NCI-H1694 (cell line): ENCODE data around the gene PDGFC.

Experiments used
- DNase-seq: peaks from one replicate; lab custom pipeline; 2025; lab: John Stamatoyannopoulos, UW

PDGFC gene

DNA sequence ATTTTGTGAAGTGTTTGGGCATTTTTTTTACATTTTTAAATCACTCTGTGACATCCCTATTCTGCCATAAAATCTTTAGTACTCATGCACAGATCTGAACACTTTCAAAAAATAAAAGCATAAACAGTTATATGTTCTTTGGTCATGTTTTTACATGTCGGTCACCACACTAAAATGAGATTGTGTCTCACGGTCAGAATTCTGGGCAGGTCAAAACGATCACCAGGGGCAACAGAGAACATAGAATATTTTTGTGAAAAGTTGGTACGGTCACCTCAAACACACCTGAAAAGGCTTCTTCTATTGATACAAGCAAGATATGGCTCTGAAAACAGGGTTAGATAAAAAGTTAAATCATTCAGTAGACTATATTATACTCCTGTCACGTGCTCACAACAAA, 189.1 kb downstream of the PDGFC start:
- no peak for DNase-seq

DNA sequence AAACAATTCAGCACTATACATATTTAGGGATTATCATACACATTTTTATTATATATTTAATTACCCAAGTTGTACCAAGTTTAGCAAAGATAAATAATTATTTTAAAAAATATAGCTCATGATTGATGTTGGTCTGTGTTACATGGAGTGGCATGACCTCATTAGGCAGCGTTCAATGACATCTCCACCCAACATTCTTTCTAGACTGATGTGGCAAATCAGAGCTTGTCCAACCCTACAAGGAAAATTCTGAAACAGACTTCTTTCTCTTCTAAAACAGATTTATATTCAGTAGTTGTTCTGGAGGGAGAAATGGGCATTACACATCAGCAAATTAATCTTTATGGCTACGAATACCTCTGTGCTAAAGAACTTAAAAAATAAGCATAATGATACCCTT, 189.7 kb downstream of the PDGFC start:
- no peak for DNase-seq

DNA sequence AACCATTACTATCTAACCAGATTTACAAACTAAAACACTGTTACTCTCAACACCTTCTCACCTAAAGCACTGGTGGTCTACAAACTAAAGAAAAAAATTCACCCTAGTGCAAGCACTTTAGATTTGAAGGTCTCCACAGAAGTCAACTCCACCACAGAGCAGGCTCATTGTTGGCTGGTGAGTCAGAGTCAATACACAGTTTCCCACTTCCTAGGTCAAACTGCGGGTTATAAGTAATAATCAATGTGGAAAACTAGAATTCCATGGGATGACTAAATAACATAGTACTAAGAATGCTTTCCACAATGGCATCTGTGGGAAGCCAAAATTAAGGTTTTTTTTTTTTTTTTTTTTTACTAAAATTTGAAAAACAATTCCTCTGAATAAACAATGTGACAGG, 191.8 kb downstream of the PDGFC start:
- DNase-seq = no peak

DNA sequence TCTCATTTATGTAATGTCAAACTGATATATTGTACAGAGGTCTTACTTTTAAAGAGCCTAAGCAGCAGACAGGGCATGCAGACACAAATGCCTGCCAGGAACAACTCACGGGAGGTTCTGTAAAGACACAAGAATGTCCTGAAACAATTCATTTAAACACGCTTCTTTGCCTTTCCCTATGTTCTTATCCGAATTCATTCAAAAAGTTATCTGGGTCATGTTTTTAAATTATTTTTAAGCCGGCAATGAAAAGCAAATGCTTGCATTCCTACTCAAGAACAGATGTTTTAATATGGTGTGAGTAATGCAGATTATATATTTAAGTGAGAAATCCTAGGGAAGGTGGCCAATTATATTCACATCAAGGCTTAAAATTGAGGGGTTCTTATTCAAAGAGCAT, 192.6 kb downstream of the PDGFC start:
- no peak for DNase-seq

DNA sequence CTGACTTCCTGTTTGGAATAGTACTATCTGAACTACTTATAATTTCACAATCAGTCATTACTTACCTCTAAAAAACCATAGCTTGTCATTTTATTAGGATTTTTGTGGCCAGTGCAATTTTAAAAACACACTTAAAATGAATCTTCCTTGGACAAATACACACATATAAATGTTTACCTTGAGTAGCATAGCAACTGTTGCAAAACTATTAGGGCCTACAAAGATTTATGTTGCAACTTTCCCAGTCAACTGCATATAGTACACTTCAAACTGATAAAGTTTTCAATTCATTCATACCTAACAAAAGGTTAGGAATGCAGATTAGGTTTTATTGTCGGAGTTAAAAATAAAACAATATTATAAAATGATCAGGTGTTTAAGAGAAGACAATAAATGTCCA, 193.0 kb downstream of the PDGFC start:
- DNase-seq = no peak

DNA sequence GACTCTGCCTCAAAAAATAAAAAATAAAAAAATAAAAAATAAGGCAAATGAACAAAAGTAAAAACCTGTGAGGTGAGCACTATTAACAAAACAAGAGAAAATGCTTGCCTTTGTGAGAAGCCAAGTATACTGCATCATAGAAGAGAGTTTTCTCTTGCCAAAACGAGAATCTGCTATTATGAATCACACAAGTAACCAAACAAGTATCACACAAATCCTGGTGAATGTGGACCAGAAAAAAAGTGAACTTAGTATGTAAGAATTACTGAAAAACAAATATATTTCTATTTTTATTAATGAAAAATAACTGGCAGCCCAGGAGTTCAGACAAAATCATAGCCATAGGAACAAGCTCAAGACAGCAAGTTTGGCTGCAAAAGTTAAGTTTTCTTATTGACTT, 193.5 kb downstream of the PDGFC start:
- no peak for DNase-seq

DNA sequence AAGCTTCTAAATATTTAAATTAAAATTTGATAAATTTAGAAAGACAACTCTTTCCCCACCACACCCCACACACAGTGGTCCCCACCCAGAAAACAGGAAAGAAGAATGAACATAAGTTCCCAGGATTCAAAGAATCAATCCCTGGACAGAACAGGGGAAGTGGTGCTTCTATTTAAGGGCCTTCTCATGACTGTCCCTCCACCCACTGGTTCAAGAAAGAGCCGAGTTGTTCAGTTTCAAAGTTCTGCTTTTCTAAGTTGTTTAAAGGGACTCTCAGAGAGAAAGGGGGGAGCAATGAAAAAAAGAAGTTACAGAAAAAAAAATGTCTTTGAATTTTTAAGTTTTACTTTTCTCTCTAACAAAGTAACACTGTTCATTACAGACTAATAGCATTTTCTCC, 195.8 kb downstream of the PDGFC start:
- DNase-seq = no peak

DNA sequence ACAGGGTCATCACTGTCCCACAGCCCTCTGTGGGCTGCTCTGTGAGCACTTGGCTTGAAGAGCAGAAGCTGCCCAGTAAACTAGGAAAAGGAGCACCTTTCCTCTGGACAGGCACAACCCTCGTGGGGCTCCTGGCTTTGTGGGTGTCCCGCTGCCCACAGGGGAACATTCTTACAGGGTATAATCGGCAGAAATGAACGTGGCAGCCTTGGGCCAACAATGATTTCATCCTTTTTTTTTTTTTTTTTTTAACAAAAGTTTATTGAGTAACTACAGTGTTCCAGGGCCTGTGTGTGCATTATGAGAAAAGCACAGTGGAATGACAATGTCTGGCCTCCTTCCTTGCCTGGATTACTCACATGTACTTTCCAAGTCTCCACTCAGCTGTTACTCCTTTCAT, 197.2 kb downstream of the PDGFC start:
- DNase-seq = no peak

DNA sequence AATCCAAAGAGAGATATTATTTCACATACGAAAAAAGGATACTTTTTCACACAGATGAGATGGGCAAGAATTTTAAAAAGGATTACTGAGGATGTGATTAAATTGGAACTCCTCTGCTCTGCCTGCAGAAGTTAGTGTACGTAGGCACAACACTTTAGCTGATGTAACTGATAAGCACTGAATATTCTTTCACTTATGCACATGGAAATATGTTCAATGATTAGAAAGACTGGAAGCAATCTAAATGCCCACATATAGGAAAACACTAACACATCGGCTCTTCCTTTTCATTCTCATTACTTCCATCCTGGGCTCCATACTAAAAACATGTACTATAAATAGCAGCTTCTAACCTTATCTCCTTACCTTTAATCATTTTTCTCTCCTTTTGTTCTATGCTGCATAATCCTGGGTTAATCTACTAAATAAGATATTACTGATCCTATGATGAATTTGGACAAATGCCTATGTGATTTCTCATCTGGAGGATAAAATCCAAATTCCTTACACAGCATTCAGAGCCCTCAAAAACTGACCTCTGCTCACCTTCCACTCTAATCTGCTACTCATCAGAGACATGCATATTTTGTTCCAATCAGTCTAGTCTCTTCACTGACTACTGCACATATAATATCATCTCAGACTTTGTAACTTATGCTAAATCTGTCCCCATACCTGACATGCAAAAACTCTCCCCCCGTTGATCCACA, 197.8 kb downstream of the PDGFC start:
- no peak for DNase-seq

DNA sequence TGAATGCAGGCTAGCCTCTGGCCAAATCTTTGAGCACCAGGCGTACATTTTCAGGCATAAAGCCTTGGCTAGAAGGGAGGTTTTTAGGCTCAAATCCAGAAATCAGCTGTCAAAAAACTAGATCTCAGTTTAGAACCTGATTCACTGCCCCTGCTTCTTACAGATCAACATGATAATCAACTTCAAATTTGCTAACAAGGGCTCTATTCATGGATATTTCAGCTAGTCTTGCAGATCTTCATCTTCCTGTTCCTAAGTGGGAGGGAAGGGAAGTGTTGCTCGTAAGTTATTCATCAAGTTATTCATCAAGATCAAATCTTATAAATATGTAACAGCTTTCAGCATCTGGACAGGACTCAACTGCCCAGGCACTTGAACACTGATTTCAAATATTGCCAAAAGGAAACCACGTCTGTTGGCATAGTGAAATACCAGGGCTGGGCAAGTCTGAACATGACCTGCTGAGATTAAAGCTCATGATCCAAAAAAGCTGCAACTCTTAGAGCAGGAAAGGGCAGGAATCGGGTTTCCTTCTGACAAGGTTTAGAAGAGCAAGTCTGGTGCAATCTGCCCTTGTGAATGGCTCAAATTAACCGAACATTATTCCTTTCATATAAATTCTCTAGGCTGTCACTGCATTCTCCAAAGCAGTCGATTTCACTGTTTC, 200.3 kb downstream of the PDGFC start:
- peak; percentile 69 for DNase-seq

DNA sequence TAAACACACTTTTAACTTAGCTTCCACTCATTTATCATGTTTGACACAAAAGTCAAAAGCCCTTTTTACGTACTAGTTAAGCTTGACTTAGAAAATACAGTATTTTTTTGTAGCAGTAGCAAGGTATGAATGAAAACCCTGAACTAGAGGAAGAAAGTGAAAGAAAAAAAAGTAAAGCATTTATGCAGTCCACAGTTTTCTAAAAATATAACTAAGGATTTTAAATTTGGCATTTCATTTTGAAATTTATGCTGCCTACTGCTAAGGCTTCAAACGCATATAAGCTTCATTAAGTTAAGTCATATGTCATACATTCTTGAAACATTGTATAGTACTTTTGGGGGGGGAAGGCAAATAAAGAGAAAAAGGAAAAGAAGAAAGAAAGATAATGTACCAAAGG, 201.5 kb downstream of the PDGFC start:
- DNase-seq = no peak

DNA sequence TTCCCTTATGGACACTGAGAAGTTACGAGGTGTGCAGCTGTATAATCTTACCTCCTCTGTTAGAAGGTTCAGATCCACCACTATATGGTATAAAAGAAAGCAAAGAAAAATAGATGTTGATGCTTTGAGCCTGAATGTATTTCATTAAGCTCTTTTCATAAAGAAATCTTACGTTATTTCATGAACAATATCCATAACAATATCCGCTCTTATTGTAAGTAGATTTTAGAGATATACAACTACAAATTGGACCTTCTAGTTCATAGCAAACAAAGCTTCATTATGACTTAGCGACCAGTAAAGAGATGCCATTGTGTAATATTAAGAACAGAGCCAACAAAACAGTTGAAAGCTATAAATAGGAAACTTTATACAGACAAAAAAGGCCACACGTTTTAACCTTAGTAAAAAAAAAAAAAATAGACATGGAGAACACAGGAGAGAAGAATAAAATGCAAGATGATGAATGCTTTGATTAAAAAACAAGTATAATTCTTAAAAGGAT, 203.6 kb downstream of the PDGFC start:
- no peak for DNase-seq

DNA sequence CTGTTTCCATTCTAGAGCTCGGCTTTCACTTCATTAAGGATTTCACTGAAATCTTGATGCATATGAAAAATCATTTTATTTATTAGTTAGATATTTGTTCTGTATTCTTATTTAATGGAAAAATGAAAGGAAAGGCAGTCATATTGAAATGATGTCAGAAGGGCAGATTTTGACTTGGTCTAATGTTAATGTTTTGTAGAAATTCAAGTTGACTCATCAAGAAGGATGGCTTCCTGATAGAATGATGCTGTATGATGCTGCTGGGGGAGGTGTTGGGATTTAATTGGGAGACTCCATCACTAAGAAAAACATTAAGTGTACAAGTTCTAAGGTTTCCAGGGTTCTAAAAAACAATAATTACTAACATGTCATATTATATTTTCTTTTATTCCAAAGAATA, 204.8 kb downstream of the PDGFC start:
- no peak for DNase-seq

DNA sequence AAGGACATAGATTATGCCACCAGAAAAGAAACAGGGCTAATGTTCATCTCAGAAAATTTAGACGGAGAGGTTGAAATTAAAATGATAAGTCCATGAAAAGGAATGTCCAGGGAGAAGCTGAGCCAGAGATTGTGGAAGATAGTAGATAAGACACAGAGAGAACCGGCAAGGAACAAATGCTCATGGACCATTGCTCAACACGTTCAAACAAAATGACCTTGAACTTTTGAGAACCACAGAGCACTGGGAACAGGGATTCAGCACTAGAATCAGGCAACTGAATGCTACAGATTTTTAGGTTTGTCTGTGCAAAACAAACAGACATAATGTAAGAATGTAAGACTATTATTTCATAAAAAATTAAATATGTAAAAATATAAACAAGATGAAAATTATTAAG, 206.3 kb downstream of the PDGFC start:
- no peak for DNase-seq

DNA sequence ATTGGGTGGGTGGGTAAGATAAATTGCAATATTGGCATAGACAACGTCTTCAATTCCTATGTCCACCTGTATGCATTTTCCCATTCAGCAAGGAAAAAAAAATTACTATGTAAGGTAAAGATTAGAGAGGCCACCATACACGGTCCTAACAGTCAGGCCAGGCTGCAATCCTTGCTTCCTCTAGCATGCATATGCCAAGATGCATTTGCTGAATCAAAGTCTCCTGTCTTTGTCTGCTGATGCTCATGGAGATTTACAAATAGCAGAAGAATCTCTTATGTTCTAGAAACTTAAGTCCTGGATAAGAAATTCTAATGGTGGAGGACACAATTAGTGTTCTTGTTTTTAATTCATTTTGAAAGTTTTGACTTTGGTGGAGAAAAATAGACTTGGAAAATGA, 206.8 kb downstream of the PDGFC start:
- no peak for DNase-seq

DNA sequence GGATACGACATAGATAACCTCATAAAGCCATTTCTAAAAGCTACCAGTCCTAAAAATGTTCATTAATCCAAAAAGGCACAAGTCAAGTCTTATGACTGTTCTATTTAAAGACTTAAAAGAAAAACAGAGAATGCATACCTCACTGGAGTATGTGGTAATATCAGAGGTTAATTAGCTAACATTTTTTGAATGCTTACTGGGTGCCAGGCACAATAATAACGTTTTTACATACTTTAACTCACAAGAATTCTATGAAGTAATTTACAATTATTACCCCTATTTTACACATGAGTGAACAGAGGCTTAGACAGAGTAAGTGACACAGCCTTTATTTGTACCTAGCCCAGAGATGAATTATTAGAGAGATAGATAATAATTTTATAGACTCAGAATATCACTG, 207.5 kb downstream of the PDGFC start:
- DNase-seq = no peak

DNA sequence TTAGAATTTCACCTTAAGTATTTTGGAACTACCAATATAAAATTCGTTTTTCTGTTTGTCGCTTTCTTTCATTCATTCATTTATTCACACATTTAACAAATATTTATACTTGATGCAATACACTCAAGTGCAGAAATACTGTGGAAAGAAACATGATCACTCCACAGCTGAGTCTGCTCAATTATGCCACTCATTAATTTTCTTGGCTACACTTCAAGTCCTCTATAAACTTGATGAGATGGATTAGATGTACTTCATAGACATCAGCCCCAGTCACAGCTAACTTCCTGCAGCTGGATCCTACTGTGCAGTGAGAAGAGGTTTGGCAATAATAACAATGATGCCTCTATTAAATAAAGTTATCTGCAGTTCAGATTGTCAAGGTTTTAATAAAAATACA, 208.1 kb downstream of the PDGFC start:
- DNase-seq = peak; percentile 43

DNA sequence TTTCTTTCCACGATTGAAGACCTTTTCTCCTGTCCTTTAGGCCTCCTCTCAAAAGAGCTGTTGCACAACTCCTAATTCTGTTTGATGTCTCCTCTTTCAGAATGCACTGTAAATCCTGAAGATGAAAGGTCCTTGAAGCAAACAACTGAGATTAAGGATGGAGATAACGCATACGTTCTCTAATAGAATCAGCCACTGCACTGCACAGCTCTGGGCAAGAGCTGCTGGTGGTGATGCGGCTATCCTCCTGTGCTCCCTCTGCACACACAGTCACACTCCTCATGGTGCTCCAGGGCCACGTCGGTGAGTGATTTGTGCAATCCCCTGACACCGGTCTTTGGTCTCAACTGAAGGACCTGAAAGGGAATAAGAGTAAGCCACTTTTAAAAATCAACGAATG, 208.7 kb downstream of the PDGFC start:
- no peak for DNase-seq

DNA sequence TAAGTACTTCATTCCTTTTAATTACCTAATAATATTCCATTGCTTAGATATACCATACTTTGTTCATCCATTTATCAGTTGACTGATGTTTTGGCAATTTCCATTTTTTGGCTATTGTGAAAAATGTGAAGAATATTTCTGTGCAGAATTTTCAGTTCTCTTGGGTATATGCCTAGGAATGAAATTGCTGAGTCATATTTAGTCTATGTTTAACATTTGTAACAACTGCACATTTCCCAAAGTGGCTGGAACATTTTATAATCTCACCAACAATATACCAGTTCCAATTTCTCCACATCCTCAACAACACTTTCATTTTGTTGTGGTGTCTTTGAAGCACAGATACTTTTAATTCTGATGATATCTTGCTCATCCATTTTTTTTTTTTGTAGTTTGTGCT, 215.5 kb downstream of the PDGFC start:
- no peak for DNase-seq

DNA sequence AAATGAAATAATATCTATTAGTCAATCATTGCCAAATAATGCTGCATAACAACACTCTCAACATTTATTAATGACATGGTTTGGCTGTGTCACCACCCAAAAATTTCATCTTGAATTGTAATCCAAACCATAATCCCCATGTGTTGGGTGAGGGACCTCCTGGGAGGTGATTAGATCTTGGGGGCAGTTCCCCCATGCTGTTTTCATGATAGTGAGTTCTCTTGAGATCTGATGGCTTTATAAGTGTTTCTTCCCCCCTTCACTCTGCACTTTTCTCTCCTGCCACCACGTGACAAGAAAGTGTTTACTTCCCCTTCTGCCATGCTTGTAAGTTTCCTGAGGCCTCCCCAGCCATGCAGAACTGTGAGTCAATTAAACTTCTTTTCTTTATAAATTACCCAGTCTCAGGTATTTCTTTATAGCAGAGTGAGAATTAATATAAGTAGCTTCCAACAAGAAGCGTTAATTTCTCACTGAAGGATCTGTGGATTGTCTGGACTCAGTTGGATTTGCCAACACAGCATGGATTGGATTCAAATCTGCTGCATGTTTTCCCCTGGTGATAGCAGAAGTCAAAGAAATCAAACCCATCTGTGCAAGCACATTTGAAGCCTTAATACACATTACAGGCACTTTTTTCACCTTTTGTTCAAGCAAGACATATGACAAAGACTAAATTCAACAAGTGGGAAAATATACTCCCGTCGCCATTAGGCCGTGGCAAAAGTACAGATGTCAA, 216.6 kb downstream of the PDGFC start:
- no peak for DNase-seq

DNA sequence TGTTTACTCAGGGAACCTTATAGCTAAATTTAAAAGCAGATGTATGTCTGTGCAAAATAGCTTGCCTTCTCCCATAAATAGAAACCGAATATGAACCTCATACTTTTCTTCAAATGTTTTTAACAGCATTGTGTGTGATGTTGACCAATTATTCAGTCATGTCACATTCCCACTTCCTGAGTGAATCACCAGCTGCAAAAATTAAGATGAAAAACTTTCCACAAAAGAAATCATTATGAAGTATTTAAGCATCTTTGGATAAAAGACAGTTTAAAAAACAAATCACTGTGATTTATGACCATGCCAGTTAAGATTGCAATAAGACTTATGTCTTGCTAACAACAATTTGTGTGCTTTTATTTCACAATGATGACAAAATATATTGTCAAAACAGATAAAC, 220.1 kb downstream of the PDGFC start:
- no peak for DNase-seq

DNA sequence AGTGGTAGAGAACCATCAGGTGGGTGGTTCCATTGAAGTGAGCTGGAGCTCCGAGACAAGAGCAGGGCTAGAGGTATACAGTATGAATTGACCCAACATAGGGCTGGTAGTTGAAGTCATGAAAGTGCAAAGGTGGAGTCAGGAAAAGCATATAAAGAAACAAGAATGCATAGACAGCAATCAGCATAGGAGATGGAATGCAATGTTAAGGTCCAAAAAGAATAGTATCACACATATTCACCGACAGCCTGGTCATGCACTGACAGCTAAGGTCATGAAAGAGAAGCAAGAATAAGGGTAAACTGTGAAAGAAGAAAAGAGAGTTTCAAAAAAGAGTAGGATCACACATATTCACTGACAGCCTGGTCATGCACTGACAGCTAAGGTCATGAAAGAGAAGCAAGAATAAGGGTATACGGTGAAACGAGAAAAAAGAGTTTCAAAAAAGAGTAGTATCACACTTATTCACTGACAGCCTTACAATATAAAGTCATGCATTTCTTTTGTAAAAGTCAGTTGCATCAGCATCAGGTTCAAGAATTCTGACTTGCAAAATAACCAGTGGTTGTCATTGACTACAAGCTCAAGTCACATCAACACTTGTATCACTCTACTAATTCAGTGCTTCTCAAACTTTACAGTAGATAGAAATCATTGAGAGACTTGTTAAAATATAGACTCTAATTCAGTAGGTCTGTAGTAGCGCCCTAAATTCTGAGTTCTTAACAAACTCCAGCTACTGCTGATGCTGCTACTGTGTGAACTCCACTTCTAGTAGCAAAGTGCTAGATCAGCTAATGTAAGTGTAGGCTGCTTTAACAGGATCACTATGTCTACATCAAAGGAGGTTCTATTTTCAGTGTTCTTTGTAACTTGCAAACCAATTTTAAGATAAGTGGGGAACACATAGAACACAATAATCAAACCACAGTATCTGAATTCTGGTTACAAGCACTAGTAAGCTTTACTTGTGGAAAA, 221.9 kb downstream of the PDGFC start:
- DNase-seq = no peak
